Endothelial cell of umbilical vein (primary cell): Measurements from ENCODE around the gene FCSK. TPM values are rescaled to one million over a fixed set of nuclear protein-coding genes. Genes with fewer than 3 reads are reported as not detected.

ENCODE experiments used
- BruUV-seq: library from RNA; stranded (reverse); fragments of 400-500 nt; replicated peaks from 2 replicates; lab custom pipeline; 2021; lab: Mats Ljungman, UMichigan
- CTCF ChIA-PET: fragments of 300-600, 350-600 bp; sonication (Branson Sonifier 250); formaldehyde crosslinking; loops from one replicate; lab custom pipeline; 2021; ENCODE audit warnings: antibody characterized with exemption, inconsistent platforms; lab: Charles Lee
- POLR2A ChIA-PET: fragments of 300-600, 350-600 bp; sonication (Branson Sonifier 250); formaldehyde crosslinking; loops from one replicate; lab custom pipeline; 2021; ENCODE audit warnings: antibody characterized with exemption, inconsistent platforms; lab: Charles Lee
- DNase-seq: peaks from one replicate; pipeline ENCODE4 v3.0.0-alpha.2; 2011; ENCODE audit warnings: low read depth, low spot score
- FAIRE-seq: peaks from 2 replicates; lab custom pipeline; 2011; peaks lifted over from hg19 to GRCh38; lab: Jason Lieb, UNC
- H2AFZ ChIP-seq: 2 replicates; pipeline ENCODE4 v1.6.0; 2012; ENCODE audit warnings: low read depth, low read length, control low read depth, inconsistent platforms
- H3K27ac ChIP-seq: 2 replicates; pipeline ENCODE4 v1.5.1; 2011; ENCODE audit warnings: low read depth, mild to moderate bottlenecking, control low read depth, low read length, moderate library complexity; ENCODE audit not compliant: insufficient read depth
- H3K27me3 ChIP-seq, 2 experiments: 2 replicates each; pipeline versions ENCODE4 v1.6.0 to v1.6.1; 2011; ENCODE audit warnings: low read length in 2 of 2, mixed read lengths in 1 of 2; ENCODE audit not compliant: control insufficient read depth in 2 of 2, insufficient read depth in 2 of 2
- H3K36me3 ChIP-seq, 2 experiments: 2 replicates in 1 of 2; 3 replicates in 1 of 2; pipeline ENCODE4 v1.5.1; 2011; ENCODE audit warnings: low read length in 2 of 2, mild to moderate bottlenecking in 1 of 2, moderate library complexity in 1 of 2; ENCODE audit not compliant: control insufficient read depth in 2 of 2, insufficient read depth in 2 of 2; ENCODE audit errors: extremely low read depth in 1 of 2
- H3K4me1 ChIP-seq: 3 replicates; pipeline ENCODE4 v1.5.1; 2011; ENCODE audit warnings: mild to moderate bottlenecking, low read length; ENCODE audit not compliant: control insufficient read depth, insufficient read depth; ENCODE audit errors: extremely low read depth
- H3K4me2 ChIP-seq: 2 replicates; pipeline ENCODE4 v1.6.1; 2011; ENCODE audit warnings: low read length, control low read depth, mixed read lengths; ENCODE audit not compliant: insufficient read depth
- H3K4me3 ChIP-seq, 3 experiments: fragments of 200-600 bp in 1 of 3; sonication (generic), shearing (Covaris generic) in 1 of 3; replicated peaks in 1 of 3; 2 replicates each; pipeline ENCODE4 v1.5.1; 2011 to 2016; ENCODE audit warnings: control low read depth in 3 of 3, low read length in 3 of 3, mild to moderate bottlenecking in 2 of 3, inconsistent platforms in 1 of 3, low read depth in 1 of 3, moderate library complexity in 1 of 3; ENCODE audit not compliant: insufficient read depth in 1 of 3
- H3K79me2 ChIP-seq: 2 replicates; pipeline ENCODE4 v1.6.0; 2012; ENCODE audit warnings: low read length, inconsistent platforms; ENCODE audit not compliant: control insufficient read depth, insufficient read depth
- H3K9ac ChIP-seq: replicated peaks from 2 replicates; pipeline ENCODE3; 2011; ENCODE audit warnings: low read length, control low read depth; ENCODE audit not compliant: insufficient read depth; ENCODE audit errors: extremely low read depth
- H3K9me1 ChIP-seq: replicated peaks from 3 replicates; pipeline ENCODE4 v1.6.0; 2011; ENCODE audit warnings: mild to moderate bottlenecking, low read length; ENCODE audit not compliant: control insufficient read depth, insufficient read depth; ENCODE audit errors: extremely low read depth
- H3K9me3 ChIP-seq: replicated peaks from 2 replicates; pipeline ENCODE4 v1.5.1; 2012; ENCODE audit warnings: low read length, inconsistent platforms; ENCODE audit not compliant: control insufficient read depth, insufficient read depth
- H4K20me1 ChIP-seq: replicated peaks from 2 replicates; pipeline ENCODE3; 2011; ENCODE audit warnings: mild to moderate bottlenecking, low read length; ENCODE audit not compliant: control insufficient read depth, insufficient read depth; ENCODE audit errors: extremely low read depth
- CTCF ChIP-seq, 2 donors: IDR thresholded peaks; 1 replicate in 1 of 2; 2 replicates in 1 of 2; pipeline ENCODE4 v1.5.1; 2011; ENCODE audit warnings: low read length in 2 of 2, mild to moderate bottlenecking in 2 of 2, moderate library complexity in 2 of 2, control low read depth in 1 of 2, inconsistent platforms in 1 of 2, low read depth in 1 of 2; ENCODE audit not compliant: insufficient read depth in 1 of 2; ENCODE audit errors: extremely low read depth in 1 of 2
- EZH2 ChIP-seq: IDR thresholded peaks from 2 replicates; pipeline ENCODE4 v1.6.1; 2012; ENCODE audit warnings: borderline replicate concordance, low read depth, mild to moderate bottlenecking, moderate library complexity, low read length, inconsistent platforms; ENCODE audit not compliant: severe bottlenecking
- FOS ChIP-seq: IDR thresholded peaks from 2 replicates; pipeline ENCODE4 v1.6.1; 2011; ENCODE audit warnings: mild to moderate bottlenecking, low read length, moderate library complexity, borderline replicate concordance; ENCODE audit not compliant: insufficient read depth
- GATA2 ChIP-seq: IDR thresholded peaks from 2 replicates; pipeline ENCODE4 v1.7.0; 2011; ENCODE audit warnings: low read depth, mild to moderate bottlenecking, moderate library complexity, mixed read lengths, low read length; ENCODE audit not compliant: insufficient read length, insufficient read depth
- JUN ChIP-seq: IDR thresholded peaks from 2 replicates; pipeline ENCODE4 v1.6.1; 2011; ENCODE audit warnings: borderline replicate concordance, low read depth; ENCODE audit not compliant: insufficient read length, insufficient read depth
- MAX ChIP-seq: IDR thresholded peaks from 2 replicates; pipeline ENCODE4 v1.6.1; 2011; ENCODE audit not compliant: insufficient read depth, insufficient read length
- MYC ChIP-seq: IDR thresholded peaks from one replicate; pipeline ENCODE4 v1.6.1; 2011; ENCODE audit warnings: mild to moderate bottlenecking, low read depth, low read length
- POLR2A ChIP-seq: IDR thresholded peaks from 2 replicates; pipeline ENCODE4 v1.6.1; 2012; ENCODE audit warnings: low read depth, mild to moderate bottlenecking, control low read depth, low read length
- POLR2AphosphoS5 ChIP-seq: IDR thresholded peaks from 2 replicates; pipeline ENCODE4 v1.6.1; 2012; ENCODE audit warnings: low read depth, mild to moderate bottlenecking, control low read depth, low read length, moderate library complexity; ENCODE audit not compliant: insufficient read depth
- dilution Hi-C: fragments of 300-500 bp; cut with MboI; formaldehyde crosslinking; loops from one replicate; pipeline ENCODE4 v1.15.0; 2019; ENCODE audit warnings: low sequenced_read_pairs; ENCODE audit not compliant: extremely low pct_ligation_motif_present
- intact Hi-C: fragments of 100-400 bp; cut with micrococcal nuclease; formaldehyde crosslinking; loops from one replicate; pipeline ENCODE4 v1.10.0; 2022
- polyA plus RNA-seq, 4 experiments: library from polyadenylated mRNA; depleted of rRNA in 3 of 4; stranded (reverse) in 3 of 4; unstranded in 1 of 4; fragments of >200 nt; gene quantifications; 2 replicates each; pipeline versions ENCODE4 v1.2.1 to v1.2.3, GENCODE V29; 2011 to 2012; ENCODE audit warnings: missing spikeins in 1 of 4
- total RNA-seq: library from RNA; stranded (reverse); gene quantifications from 2 replicates; pipeline ENCODE4 v1.2.3, GENCODE V29; 2021

Gene FCSK
- total and polyA plus RNA-seq, 2 donors (not counting 3 experiments of a cell fraction or from before 2014, with no cell fraction given): 12.4 to 18.0 TPM

GRCh38 chr16:70463235-70463634 lies 8.8 kb downstream of the FCSK start:
- Histone ChIP-seq H2AFZ (no peak overlapping the region), H3K27me3 (no peaks in the 10 kb centered on the region), H3K9ac (no peak overlapping the region), H3K27ac (no peak overlapping the region), H3K4me3 (no peak overlapping the region), H3K9me3 (no peaks in the 10 kb centered on the region), H4K20me1 (no peaks in the 10 kb centered on the region), H3K4me1 (no peaks in the 10 kb centered on the region), H3K4me2 (no peak overlapping the region), H3K36me3 (peaks cover 0 to 7% of the 10 kb centered on the region in 2 experiments), H3K9me1 (no peaks in the 10 kb centered on the region), H3K79me2 (no peaks in the 10 kb centered on the region)
- no TSS peak for BruUV-seq
- no peak for FAIRE-seq
- no peak for DNase-seq
- TF ChIP-seq FOS (no peak), EZH2 (no peak), POLR2AphosphoS5 (no peak), GATA2 (no peak), MYC (no peak), POLR2A (no peak), JUN (no peak), MAX (no peak), CTCF (IDR thresholded peaks at IDR 0.05; ENCODE audit: extremely low read depth in 1 of 2, insufficient read depth in 1 of 2, low read depth in 1 of 2, low read length in 2 of 2) (no peak)
- intact Hi-C loops (no loop called here), dilution Hi-C loops (no loop called here)
- ChIA-PET POLR2A (no interaction called here), CTCF (no interaction called here)
